ENCODE data around the gene SMG6.

SMG6 gene

DNA sequence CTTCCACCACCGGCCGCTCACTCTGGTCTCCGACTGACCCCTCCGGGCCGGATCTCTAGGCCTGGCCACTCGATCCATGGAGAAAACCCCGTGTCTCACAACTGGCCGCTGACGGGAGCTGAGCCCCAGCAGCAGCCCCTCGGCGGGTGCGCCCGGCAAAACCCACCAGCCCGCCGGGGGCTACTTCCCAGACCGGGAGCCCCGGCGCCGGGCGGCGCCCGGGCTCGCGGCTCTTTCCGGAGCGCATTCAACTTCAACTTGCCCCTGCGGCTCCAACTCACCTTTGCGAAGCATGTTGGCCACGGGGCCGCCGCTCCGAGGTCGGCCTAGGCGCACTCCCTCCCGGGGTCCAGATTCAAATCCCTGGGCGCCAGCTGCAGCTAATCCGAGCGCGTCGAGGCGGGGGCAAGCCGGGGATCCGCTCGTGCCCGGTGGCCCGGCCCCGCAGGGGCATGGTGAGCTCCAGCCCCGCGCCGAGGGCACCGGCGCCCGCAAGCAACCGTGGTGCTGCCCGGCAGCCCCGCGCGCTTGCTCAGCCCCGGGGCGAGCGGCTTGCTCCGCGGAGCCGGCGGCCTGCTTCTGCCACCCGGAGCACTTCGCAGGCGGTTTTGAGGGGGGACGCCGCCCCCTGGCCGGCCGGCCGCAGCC, 278.9 kb downstream of the SMG6 start:
- Histone ChIP-seq H3K9me3 (ENCODE audit: insufficient read depth, low read length) (no peaks in the 10 kb centered on the region), H3K4me2 (ENCODE audit: low read depth, low read length, poor library complexity, severe bottlenecking) (peak overlapping the region; percentile 13), H3F3A (ENCODE audit: insufficient read depth) (no peaks in the 10 kb centered on the region), H3K79me2 (ENCODE audit: insufficient read depth, low read length) (no peaks in the 10 kb centered on the region), H3K36me3 (ENCODE audit: low read length) (no peaks in the 10 kb centered on the region), H3K4me3 (ENCODE audit: insufficient read depth, low read length, poor library complexity, severe bottlenecking) (no peak overlapping the region), H2AFZ (ENCODE audit: low read depth, low read length, severe bottlenecking) (no peak overlapping the region), H3K9ac (ENCODE audit: low read length) (no peak overlapping the region), H3K27me3 (ENCODE audit: low read length) (no peaks in the 10 kb centered on the region), H3K27ac (ENCODE audit: low read depth, low read length) (no peak overlapping the region), H4K20me1 (ENCODE audit: low read depth, low read length) (no peaks in the 10 kb centered on the region), H3K9me2 (replicated peaks; ENCODE audit: insufficient read depth, low read length) (no peaks in the 10 kb centered on the region)
- TF ChIP-seq CTCF (IDR thresholded peaks at IDR 0.05; ENCODE audit: insufficient read depth, low read length, poor library complexity, severe bottlenecking) (no peak), EZH2phosphoT487 (conservative IDR thresholded peaks at IDR 0.05; ENCODE audit: low read length) (no peak)

GRCh38 chr17:2023692-2024571, 279.7 kb downstream of the SMG6 start:
- Histone ChIP-seq H4K20me1 (ENCODE audit: low read depth, low read length) (no peaks in the 10 kb centered on the region), H3K9me2 (replicated peaks; ENCODE audit: insufficient read depth, low read length) (no peaks in the 10 kb centered on the region), H3F3A (ENCODE audit: insufficient read depth) (no peaks in the 10 kb centered on the region), H3K36me3 (ENCODE audit: low read length) (no peaks in the 10 kb centered on the region), H3K27me3 (ENCODE audit: low read length) (no peaks in the 10 kb centered on the region), H3K27ac (ENCODE audit: low read depth, low read length) (no peak overlapping the region), H3K9me3 (ENCODE audit: insufficient read depth, low read length) (no peaks in the 10 kb centered on the region), H3K79me2 (ENCODE audit: insufficient read depth, low read length) (no peaks in the 10 kb centered on the region), H3K4me2 (ENCODE audit: low read depth, low read length, poor library complexity, severe bottlenecking) (no peak overlapping the region), H2AFZ (ENCODE audit: low read depth, low read length, severe bottlenecking) (no peak overlapping the region), H3K9ac (ENCODE audit: low read length) (no peak overlapping the region), H3K4me3 (ENCODE audit: insufficient read depth, low read length, poor library complexity, severe bottlenecking) (no peak overlapping the region)
- TF ChIP-seq EZH2phosphoT487 (conservative IDR thresholded peaks at IDR 0.05; ENCODE audit: low read length) (no peak), CTCF (IDR thresholded peaks at IDR 0.05; ENCODE audit: insufficient read depth, low read length, poor library complexity, severe bottlenecking) (no peak)

GRCh38 chr17:2023256-2023655, 280.3 kb downstream of the SMG6 start:
- no peaks in the 10 kb centered on the region for H3K27me3 ChIP-seq (ENCODE audit: low read length)
- H3K4me2 ChIP-seq (ENCODE audit: low read depth, low read length, poor library complexity, severe bottlenecking): no peak overlapping the region
- no peaks in the 10 kb centered on the region for H3K36me3 ChIP-seq (ENCODE audit: low read length)
- no peaks in the 10 kb centered on the region for H4K20me1 ChIP-seq (ENCODE audit: low read depth, low read length)
- no peak for TF ChIP-seq EZH2phosphoT487 (conservative IDR thresholded peaks at IDR 0.05; ENCODE audit: low read length)
- no peak for TF ChIP-seq CTCF (IDR thresholded peaks at IDR 0.05; ENCODE audit: insufficient read depth, low read length, poor library complexity, severe bottlenecking)
- no peak overlapping the region for H3K27ac ChIP-seq (ENCODE audit: low read depth, low read length)
- H3K9me3 ChIP-seq (ENCODE audit: insufficient read depth, low read length): no peaks in the 10 kb centered on the region
- H3K9me2 ChIP-seq (replicated peaks; ENCODE audit: insufficient read depth, low read length): no peaks in the 10 kb centered on the region
- no peak overlapping the region for H3K4me3 ChIP-seq (ENCODE audit: insufficient read depth, low read length, poor library complexity, severe bottlenecking)
- no peaks in the 10 kb centered on the region for H3K79me2 ChIP-seq (ENCODE audit: insufficient read depth, low read length)
- no peak overlapping the region for H3K9ac ChIP-seq (ENCODE audit: low read length)
- H3F3A ChIP-seq (ENCODE audit: insufficient read depth): no peaks in the 10 kb centered on the region
- H2AFZ ChIP-seq (ENCODE audit: low read depth, low read length, severe bottlenecking): no peak overlapping the region
